H1 (cell line): ENCODE results near the gene NCAPD3. TPM values are rescaled to one million over a fixed set of nuclear protein-coding genes. Genes with fewer than 3 reads are reported as not detected.

ENCODE experiments used
- EP300 ChIP-seq, 2 experiments: IDR thresholded peaks; 1 replicate in 1 of 2; 2 replicates in 1 of 2; pipeline ENCODE4 v1.6.1; 2011 to 2012; ENCODE audit warnings: low read depth in 2 of 2, low read length in 2 of 2, mild to moderate bottlenecking in 2 of 2, borderline replicate concordance in 1 of 2, inconsistent platforms in 1 of 2, moderate library complexity in 1 of 2
- NANOG ChIP-seq: IDR thresholded peaks from 2 replicates; pipeline ENCODE4 v1.6.1; 2011; ENCODE audit warnings: low read length, low read depth, mild to moderate bottlenecking, inconsistent platforms; ENCODE audit not compliant: insufficient read depth, poor library complexity, severe bottlenecking
- YY1 ChIP-seq: IDR thresholded peaks from 2 replicates; pipeline ENCODE4 v1.6.1; 2011; ENCODE audit warnings: low read depth, mild to moderate bottlenecking, low read length
- polyA plus RNA-seq, 7 experiments: library from polyadenylated mRNA; depleted of rRNA in 3 of 7; stranded (reverse) in 5 of 7; unstranded in 2 of 7; fragments of >200 nt in 5 of 7; fragments of 200-250 nt in 2 of 7; gene quantifications; 1 replicate in 5 of 7; 2 replicates in 1 of 7; 4 replicates in 1 of 7; pipeline versions ENCODE4 v1.2.1 to v1.2.3, GENCODE V29; 2011 to 2013; ENCODE audit warnings: missing spikeins in 2 of 7, mixed read lengths in 2 of 7
- total RNA-seq: library from RNA; stranded (reverse); fragmentation: NEBNext Ultra II Directional; extraction: Animal tissue kit (Norgen Biotek cat#: 25700); gene quantifications from 2 replicates; pipeline ENCODE4 v1.2.1, GENCODE V29; 2021

NCAPD3 gene
- total and polyA plus RNA-seq, 2 of the 8 experiments (the other 6 are each of a cell fraction or from before 2014, with no cell fraction given), result 26.5 to 55.2 TPM

DNA sequence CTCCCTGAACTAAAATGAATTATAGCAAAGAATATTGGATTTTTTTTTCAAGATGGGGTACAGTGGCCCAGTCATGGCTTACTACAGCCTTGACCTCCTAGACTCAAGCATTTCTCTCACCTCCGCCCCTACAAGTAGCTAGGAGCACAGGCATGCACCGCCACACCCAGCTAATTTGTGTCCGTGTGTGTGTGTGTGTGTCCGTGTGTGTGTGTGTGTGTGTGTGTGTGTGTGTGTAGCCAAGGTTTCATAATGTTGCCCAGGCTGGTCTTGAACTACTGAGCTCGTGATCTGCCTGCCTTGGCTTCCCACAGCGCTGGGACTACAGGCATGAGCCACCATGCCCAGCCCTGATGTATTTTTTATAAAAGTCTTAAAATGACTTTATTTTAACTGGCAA, 16.8 kb upstream of the NCAPD3 start (continued):
- TF ChIP-seq NANOG (no peak), YY1 (no peak), EP300 (IDR thresholded peaks at IDR 0.05; ENCODE audit: borderline replicate concordance in 1 of 2, low read depth in 2 of 2, low read length in 2 of 2) (no peak)
